ENCODE data around the gene RAB32.

- no peak for TF ChIP-seq CTCF (IDR thresholded peaks at IDR 0.05)
- no peak for TF ChIP-seq POLR2A (IDR thresholded peaks at IDR 0.05)
Measured at GRCh38 chr6:146578054-146578453, 34.4 kb downstream of the RAB32 start.
